CD4-positive, alpha-beta T cell treated with Interleukin-6 at 100 ng/mL for 8 hours (primary cell): ENCODE measurements around the gene MAF.

Experiments
- DNase-seq: peaks from one replicate; pipeline ENCODE4 v3.0.0-alpha.2; 2020; ENCODE audit warnings: mixed read lengths, low spot score

The MAF gene

DNA sequence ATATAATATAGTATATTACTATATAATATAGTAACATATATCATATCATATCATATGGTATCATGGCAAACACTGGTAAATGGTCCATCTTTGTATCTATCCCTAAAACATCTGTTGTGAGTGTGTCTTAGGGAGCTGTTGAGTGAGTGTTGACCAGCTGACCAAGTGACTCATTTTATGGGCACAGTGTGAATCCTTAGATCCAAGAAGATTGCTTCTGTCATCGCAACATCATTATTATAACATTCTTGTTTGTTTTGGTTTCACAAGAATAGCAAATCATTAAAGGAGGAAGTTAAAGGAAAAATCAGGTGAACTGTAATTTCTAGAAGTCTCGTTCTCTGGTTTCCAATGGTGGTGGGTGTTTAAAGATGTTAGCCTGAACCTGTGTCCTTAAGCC, 11.7 kb upstream of the MAF start:
- no peak for DNase-seq

DNA sequence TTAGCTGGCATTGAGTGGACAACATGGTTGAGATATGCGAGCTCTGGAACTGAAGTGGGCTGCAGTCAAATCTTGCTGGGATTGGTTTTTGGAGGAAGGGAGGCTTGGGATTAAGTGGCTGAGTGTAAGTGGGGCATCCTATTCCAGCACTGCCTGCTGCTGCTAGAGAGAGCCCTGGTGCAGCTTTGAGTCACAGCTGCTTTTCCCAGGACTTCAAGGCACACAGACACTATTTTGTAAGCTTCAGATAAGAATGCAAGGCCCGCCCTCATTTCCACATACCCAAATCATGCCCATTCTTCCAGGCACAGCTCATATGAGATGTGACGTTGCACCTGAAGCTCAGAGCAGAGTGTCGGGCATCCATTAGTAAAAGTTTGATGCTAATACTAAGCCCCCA, 10.2 kb upstream of the MAF start:
- no peak for DNase-seq

DNA sequence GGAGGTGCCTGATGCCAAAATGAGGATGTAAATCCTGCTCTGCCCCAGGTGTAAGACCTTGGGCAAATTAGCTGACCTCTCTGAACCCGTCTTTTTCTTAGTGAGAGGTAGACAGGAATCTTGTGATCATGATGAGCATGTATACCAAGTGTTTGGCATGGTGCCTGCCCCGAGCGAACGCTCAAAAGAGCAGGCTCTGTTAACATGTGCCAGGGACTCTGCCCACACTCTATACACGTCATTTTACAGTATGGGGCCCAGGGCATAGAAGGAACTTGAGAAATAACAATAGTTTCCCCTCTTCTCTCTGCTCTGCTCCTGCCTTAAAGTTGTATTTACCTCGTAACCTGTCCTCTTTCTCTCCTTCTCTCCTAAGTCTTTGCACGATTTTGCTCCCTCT, 9.3 kb upstream of the MAF start:
- no peak for DNase-seq

DNA sequence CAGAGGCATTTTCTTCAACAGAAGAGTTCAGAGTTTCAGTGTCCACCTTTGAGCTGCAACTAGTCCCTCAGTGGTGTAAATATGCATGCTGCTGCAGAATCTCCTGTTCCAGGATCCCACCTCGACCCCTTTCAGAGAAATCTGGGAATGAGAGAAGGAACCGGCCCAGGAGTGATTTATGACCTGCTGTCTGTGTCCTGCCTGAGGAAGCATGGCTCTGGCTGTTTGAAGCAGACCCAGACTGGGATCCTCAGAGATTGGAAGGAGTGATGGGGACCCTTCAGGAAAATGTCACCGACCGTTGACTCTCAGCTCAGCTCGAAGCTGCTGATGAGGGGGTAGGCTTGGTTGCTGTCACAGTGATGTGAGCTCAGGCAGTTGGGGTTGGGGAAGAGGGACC, 8.4 kb upstream of the MAF start:
- DNase-seq, result no peak

DNA sequence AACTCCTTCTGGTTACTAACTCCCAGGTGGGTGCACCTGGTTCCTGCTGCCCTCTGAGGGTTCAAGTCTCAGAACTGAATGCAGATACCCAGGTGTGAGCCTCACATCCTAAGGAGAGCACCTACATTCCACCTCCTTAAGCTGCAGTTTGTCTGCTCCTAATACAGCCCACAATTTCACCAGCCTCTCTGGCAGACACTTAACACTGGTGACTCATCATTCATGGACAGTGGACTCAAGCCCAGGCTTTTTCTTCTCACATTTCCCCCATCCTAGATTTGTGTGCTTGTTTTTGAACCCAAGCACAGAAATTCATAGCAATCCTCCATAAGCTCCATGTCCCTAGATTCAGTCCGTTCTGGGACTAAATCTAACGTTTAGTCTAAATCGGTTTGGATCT, 7.0 kb upstream of the MAF start:
- no peak for DNase-seq

DNA sequence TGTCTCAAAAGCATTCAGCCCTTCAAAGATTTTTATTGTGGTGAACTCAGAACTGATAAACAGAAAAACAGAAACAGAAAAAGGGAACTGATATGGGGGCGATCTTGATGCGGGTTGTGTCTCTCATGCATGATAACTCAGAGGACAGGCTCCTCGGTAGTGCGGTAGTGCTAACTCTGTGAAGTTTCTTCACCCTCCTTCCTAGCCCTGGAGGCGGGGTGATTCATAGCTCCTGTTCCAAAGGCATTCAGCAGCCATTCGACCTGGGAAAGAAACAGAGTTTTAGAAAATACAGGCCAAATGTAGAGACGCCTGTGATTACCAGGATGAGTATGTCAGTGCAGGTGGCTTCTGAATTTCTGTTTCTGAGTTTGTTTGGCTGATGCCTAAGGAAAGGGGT, 5.5 kb upstream of the MAF start:
- no peak for DNase-seq

DNA sequence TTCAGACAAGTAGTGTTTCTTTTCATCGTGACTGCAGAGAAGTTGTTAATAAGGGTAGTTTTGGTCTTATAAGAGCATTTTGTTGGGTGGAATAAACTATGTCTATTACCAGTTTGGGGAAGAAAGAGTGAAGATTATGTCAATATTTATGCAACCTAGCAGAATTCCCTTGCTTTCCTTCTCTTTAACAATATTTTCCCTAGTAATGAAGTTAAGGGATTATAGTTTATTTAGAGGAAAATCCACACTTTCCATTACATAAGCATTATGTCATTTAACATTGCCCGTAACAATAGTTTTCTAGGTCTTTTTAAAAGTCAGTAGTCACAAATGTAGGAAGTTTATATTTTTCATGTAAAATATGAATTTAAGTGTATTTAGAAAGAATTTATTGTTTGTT, 2.5 kb upstream of the MAF start:
- DNase-seq, result no peak

DNA sequence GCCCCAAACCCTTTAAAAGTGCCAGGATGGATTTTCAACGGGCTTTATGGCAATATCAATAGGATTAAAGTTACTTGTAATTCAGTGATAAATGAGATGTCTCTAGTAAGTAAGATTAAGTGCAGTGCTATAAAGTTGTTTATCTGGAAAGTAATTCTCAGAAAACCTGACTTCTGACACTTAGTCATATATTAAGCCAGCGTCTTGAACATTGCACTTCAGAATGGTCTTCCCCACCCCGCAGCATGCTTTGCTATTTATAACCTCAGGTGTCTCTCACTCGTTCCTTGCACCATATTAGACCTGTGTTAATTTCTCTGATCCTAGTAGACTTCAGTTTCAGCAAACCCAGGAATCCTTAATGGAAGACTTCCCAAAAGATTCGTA, 2.1 kb upstream of the MAF start:
- no peak for DNase-seq

DNA sequence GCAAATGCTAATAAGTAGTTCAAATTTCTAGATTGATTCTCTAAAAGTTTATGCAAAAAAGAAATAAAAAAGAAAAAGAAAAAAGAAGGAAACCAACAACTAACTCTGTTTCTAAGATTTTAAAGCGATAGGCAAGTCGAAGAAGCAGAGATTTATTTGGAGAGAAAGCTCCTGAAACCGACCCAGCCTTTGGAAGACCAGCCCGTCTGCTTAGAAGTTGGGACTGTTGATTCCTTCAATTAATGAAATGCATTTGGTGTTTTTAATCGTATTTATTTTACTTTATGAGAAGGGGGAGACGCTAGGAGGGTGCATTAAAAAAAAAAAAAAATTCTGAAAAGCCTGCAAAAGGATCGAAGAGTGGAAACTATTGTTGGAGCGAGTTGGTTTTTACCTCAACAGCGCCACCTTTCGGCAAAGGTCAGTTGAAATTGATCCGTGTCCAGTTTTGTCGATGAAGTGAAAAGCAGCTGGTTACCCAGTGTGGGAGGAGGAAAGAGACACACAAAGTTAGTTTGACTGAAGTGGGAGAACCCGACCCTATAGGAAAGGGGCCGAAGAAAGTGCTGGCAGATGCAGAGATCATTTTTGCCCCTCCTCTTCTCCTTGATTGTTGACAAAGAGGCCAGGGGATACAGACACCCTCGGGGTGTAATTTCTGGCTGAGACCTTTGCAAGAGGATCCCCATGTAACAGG, 1.5 kb upstream of the MAF start:
- DNase-seq, result peak; percentile 82

DNA sequence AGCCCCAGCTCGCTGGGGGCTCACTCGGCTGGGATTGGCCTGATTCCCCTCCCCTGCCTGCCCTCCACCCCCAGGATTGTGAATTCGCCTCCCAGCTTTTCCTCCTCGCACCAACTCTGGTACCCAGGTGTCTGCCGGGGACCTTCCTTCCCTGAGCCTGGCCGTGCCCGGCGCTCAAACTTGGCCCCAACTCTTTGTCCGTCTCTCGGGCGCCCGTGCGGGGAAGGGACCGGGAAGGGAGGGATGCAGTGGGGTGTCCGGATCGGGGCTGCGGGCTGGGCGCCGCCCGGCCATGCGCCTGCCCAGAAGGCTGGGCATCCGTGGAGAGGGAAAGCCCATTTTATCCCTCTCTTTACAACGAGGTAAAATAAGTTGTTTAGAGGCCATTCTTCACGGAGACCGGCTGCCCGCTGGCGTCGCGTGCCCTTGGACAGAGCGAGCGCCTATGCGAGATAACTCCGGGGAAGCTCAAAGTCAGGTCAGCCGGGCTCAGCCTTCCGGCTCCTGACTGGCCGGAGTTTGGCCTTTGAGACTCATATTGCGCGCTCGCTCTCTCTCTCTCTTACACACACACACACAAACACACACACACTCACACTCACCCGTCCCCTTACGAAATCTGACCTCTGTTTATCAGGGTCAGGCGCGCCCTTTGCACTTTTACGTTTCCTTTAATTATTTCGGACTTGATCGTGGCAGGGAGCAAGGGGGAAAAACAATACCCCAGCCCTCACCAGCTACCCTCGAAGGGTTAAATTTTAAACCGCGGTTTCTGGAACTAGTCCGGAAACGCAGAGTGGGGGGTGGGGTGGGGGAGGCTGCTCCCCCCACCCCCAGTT, 774 bp upstream of the MAF start:
- peak; percentile 37 for DNase-seq

DNA sequence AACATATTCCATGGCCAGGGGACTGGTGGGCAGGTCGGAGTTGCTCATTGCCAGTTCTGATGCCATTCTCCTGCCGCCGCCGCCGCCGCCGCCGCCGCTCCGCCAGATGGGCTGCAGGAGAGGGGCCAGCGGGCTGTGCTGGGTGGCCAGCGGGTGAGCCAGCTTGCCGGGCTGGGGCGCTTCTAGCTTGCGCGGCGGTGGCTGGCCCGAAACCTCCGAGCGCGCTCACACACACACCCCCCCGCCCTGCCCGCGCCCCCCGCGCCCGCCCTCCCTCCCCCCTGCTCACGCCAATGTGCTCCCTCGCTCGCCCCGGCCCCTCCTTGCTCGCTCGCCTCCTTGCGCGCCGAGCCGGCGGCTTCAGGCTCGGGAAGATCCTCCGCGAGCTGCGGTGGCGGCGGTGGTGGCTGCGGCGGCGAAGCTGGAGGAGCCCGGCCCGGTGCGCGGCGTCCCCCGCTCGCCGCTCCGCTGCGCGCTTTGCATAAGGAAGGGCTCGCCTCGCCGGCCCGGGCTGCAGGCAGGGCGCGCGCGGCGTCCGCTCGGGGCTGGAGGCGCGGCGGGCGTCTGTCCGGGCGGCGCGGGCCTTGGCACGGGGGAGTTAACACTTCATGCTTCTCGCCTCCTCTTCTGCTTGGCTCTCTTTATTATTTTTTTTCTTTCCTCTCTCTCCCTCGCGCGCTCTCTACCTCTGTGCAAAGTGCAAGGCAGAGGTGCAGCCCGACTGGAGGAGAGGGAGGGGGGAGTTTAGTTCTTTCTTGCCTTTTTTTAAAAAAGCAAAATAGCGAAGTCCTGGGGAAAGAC, 500 bp downstream of the MAF start:
- peak; percentile 32 for DNase-seq

DNA sequence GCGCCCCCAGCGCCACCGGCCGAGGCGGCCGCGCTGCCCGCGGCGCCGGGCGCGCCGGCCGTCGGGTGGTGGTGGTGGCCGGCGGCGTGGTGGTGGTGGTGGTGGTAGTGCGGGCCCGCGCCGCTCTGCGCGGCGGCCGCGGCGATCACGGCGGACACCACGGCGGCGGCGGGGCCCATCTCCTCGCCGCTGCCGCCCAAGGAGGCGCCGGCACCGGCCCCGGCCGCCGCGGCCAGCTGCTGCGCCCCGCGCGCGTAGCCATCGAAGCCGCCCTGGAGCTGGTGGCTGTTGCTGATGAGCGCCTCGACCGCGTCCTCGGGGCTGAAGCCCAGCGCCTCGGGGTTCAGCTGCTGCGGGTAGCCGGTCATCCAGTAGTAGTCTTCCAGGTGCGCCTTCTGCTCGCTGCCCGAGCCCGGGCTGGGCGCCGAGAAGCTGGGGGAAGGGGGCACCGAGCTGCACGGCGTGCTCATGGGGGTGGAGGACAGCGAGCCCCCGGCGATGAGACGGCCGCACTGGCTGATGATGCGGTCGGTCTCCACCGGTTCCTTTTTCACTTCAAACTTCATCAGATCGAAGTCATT, 1.2 kb downstream of the MAF start:
- DNase-seq, result no peak

DNA sequence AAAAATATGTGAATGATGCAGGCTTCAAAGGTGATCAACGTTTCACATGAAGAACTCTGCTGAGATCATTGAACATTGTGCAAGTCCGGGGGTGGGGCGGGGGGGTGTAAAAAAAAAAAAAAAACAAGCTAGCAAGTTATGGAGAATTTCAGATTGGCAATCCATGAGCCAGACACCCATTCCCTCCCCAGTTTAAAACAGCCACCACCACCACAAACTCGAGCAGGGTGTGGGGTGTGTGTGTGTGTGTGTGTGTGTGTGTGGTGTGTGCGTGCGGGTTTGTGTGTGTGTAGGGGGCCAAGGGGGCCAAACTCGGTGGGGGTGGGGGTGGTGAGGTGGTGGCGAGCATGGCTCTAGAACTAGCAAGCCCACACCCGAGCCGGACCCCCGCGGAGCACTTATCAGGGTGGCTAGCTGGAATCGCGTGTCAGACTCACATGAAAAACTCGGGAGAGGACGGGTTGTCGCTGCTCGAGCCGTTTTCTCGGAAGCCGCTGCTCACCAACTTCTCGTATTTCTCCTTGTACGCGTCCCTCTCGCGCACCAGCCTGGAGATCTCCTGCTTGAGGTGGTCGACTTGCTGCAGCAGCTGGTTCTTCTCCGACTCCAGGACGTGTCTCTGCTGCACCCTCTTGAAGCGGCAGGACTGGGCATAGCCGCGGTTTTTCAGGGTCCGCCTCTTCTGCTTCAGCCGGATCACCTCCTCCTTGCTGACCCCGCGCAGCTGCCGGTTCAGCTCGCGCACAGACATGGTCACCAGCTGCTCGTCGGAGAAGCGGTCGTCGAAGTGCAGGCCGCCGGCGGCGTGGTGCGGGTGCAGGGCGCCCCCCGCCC, 2.0 kb downstream of the MAF start:
- peak; percentile 37 for DNase-seq

DNA sequence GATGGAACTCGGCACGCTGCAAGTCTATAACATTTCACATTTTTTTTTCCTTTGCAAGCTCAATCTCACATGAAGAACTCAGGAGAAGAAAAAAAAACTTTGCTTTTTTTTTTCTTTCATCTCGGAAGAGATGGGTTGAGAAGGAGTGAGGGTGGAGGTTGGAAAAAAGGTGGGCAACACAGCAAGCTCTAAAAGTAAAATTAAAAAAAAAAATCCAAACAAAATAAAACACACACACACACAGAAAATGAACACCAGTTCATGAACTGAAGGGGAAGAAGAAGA, 2.5 kb downstream of the MAF start:
- DNase-seq, result no peak

DNA sequence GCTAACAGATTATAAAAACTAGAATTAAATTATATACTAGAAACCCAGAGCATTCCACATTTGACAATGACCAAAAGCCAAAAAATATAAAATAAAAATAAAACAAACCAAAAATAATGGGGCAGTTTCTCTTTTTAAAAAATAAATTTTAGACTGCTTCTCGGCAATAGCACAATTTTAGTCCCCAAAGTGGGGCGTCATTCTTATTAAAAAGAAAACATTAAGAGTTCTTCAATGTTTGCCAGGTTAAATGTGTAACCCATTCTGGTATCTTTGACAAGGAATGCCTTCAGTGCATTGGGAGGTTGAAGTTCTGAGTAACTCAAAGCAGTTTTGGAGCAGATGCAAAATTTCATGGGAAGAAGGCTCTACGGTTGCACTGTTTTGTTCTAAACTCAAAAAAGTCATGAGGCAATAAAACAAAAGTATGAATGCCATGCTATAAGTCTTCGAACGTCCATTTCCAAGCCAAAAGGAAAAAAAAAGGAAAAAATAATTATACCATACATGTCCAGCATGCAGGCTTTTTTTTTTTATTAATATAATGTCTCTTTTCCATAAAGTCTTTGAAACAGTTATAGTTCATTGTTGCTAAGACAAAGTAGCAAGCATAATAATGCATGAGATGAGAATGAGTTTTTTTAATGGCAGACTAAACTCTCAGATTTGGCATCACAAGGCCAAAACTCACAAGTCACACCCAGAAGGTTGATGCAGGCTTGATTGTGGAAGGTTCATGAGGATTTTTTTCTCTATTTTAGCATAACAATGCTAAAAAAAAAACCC, 3.1 kb downstream of the MAF start:
- no peak for DNase-seq

DNA sequence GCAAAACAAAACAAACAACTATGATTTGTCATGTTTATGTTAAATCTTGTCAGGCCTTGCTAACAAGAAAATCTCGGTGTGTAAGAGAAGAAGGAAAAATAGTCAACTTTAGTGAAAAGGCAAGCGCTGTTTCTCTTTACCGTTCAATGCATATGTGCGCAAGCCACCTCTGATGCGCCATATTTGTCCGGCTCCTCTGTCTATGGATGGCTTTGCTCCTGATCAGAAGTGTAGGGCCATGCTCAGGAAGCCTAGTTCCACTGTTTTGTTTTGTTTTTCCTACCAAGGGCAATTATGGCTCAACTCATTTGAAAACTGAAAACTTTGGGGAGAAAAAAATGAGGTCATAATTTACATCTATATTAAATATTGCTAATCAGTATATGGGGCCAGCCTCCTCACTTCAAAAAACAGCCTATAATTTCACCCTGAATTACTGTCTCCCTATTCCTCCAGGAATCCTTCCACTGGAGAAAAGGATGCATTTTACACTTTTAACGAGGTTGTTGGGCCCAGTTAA, 4.5 kb downstream of the MAF start:
- no peak for DNase-seq

DNA sequence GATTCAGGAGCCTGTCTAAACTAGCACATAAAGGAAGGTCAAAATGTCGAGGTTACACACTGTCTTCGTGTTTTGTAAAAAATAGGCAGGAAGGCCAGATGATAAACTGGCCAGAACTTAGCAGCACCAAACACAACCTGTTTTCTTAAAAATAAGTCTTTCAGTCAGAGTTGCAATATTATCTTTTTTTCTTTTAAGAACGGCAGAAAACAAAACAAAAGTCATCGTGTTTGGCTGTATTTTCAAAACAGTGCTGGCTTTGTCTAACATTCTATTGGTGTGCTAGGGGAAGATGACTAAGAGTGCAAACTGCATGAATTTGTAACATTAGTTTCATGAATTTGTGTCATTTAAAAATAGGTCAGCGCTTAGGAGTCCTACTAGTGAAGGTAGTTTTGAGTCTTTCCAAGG, 5.3 kb downstream of the MAF start:
- peak; percentile 19 for DNase-seq

DNA sequence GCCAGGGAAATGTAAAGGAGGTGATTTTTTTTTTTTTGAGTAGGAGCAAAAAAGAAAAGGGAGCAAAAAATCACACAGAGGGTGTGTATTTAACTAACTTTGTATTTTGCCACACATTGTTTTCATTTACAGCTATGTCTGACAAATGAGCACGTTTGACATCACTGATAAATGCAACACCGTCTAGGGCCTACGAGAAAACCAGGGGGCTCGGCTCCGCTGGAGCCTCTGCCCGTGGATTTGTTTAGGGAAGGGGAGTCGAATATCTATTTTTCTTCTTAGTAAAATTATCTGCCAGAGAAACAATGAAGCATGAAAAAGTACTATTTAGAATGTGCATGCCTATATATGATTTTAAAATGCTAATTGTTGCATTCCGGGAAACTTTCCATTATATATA, 6.8 kb downstream of the MAF start:
- no peak for DNase-seq

DNA sequence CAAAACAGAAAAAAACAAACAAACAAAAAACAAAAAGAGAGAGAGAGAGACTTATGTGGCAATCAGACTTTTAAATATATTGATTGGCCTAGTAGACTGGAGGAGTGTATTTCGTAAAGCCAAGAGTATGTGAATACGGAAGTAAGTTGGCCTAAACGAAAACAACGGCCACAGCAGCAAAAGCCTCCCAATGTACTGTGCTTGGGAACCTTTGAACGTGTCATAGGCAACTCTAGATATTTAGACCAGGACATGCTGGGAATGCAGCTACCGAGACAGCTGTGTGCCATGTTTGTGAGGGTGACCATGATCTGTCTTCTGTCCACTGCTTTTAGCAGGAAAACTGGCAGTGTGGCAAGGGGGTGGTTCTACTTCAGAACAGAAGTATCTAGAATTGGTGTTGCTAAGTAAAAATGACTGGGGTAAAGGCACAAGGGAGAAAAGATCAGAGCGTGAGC, 7.4 kb downstream of the MAF start:
- no peak for DNase-seq

DNA sequence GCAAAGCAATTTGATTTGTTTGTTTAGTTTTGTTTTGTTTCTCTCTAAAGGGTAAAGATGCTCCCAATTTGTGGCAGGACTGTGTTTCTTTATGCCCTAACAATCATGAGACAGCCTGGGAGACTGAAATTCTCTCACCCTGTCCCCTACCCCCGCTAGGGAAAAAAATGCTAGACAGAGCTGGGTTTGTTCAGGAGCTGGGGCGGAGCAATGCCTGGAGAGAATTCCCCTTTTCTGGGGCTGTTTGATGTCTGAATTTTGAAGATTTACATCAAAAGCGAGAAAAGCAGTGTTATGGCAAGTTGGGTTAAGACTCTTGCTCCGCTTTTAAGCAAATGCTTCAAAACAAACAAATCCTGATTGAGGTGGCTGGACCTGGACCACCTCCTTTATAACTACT, 8.4 kb downstream of the MAF start:
- DNase-seq, result no peak

DNA sequence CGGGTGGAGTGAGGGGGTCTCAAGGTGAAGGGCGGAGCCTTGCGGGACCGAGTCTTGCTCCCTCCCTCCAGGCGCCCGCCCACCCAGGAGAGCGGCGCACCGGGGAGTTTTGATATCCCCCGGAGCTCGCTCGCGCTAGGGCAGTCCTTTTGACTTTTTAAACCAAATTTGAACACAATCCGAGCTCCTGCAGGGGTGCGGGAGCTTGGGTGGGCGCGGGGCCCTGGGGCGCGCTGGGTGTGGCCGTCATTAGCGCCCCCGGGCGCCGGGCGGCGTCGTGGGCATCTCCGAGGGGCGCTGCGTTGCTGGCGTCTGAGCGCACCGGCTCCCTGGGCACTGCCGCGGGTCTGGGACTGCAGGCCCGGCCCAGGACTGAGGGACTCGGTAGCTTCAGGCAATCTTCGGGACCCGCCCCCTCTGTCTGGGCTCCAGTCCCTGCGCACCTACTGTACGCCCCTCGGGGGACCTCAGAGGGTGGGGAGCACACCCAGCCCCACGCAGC, 10.9 kb downstream of the MAF start:
- DNase-seq, result no peak
